Prostate gland (tissue), 2 donors: ENCODE data around the gene RDX. TPM values are rescaled to one million over a fixed set of nuclear protein-coding genes. Genes with fewer than 3 reads are reported as not detected.

ENCODE experiments used
- DNase-seq: peaks from one replicate; pipeline ENCODE4 v3.0.0-alpha.2; 2019; ENCODE audit warnings: low spot score
- H3K27ac ChIP-seq, 2 donors: fragments of 200-600 bp; sonication (generic); 2 replicates each; pipeline ENCODE4 v1.5.1; 2017 to 2019
- H3K27me3 ChIP-seq: fragments of 200-600 bp; sonication (generic); replicated peaks from 2 replicates; pipeline ENCODE4 v1.5.1; 2019; ENCODE audit not compliant: insufficient read depth
- H3K36me3 ChIP-seq, 2 donors: fragments of 200-600 bp; sonication (generic); 1 replicate in 1 of 2; 2 replicates in 1 of 2; pipeline versions ENCODE4 v1.5.1 to v1.8.1; 2017 to 2019
- H3K4me1 ChIP-seq: fragments of 200-600 bp; sonication (generic); replicated peaks from 2 replicates; pipeline ENCODE4 v1.5.1; 2019
- H3K4me3 ChIP-seq, 2 donors: fragments of 200-600 bp; sonication (generic); 2 replicates each; pipeline ENCODE4 v1.5.1; 2017 to 2019
- H3K9me3 ChIP-seq: fragments of 200-600 bp; sonication (generic); 2 replicates; pipeline ENCODE4 v1.5.1; 2017
- CTCF ChIP-seq, 4 experiments: fragments of 200-600 bp in 2 of 4; fragments of 450-650 bp in 2 of 4; sonication (generic) in 2 of 4; IDR thresholded peaks; 1 replicate in 3 of 4; 2 replicates in 1 of 4; pipeline ENCODE4 v1.5.1; 2016 to 2019; ENCODE audit warnings: antibody characterized with exemption in 4 of 4, mild to moderate bottlenecking in 2 of 4, moderate library complexity in 2 of 4
- POLR2A ChIP-seq: fragments of 450-650 bp; IDR thresholded peaks from one replicate; pipeline ENCODE4 v1.6.1; 2016; ENCODE audit warnings: antibody characterized with exemption, mild to moderate bottlenecking
- POLR2AphosphoS5 ChIP-seq: sonication (generic); formaldehyde crosslinking; IDR thresholded peaks from one replicate; pipeline ENCODE4 v1.6.1; 2017; ENCODE audit warnings: antibody characterized with exemption
- WGBS: methylation state at CpG from one replicate; pipeline ENCODE4 v1.1.5; 2018; 5-methylcytosine and 5-hydroxymethylcytosine counted together
- intact Hi-C: fragments of 100-400 bp; cut with DNase I; formaldehyde crosslinking; loops from one replicate; pipeline ENCODE4 v1.14.2; 2022
- total RNA-seq, 2 donors: library from RNA; depleted of rRNA; stranded (reverse); fragments of >200 nt; gene quantifications; one replicate each; pipeline ENCODE4 v1.1.0, GENCODE V29; 2016

Gene RDX
- total RNA-seq, 2 donors from 2014 or later: 45.4 to 136 TPM

GRCh38 chr11:110125632-110126031 lies 170.8 kb downstream of the RDX start:
- 98% methylated on average over 4 of the region's 4 CpGs for WGBS
- H3K27me3 ChIP-seq: no peaks in the 10 kb centered on the region
- H3K4me1 ChIP-seq: no peaks in the 10 kb centered on the region
- no peak for TF ChIP-seq POLR2AphosphoS5
- TF ChIP-seq CTCF (IDR thresholded peaks at IDR 0.05): no peak
- no peak for TF ChIP-seq POLR2A
- no peaks in the 10 kb centered on the region for H3K36me3 ChIP-seq
- no peaks in the 10 kb centered on the region for H3K9me3 ChIP-seq
- no peak overlapping the region for H3K27ac ChIP-seq
- no peak for DNase-seq
- H3K4me3 ChIP-seq: no peak overlapping the region
- intact Hi-C loops: no loop called here

Other genes starting within 250 kb of the RDX start
- gene ZC3H12C, start 203.2 kb downstream of the RDX start, total RNA-seq: 10 to 100 TPM in 1 of 2 donors, 1 to 10 TPM in 1; 6.5 to 11.9 TPM
- 10 to 100 TPM; 12.8 to 21.2 TPM for gene FDX1, start 133.3 kb upstream of the RDX start, total RNA-seq